ENCODE data around the gene GRIN2A. TPM values are rescaled to one million over a fixed set of nuclear protein-coding genes. Genes with fewer than 3 reads are reported as not detected.

The GRIN2A gene
- total RNA-seq, 1 donor from 2014 or later: not detected

GRCh38 chr16:9775998-9776397, 406.2 kb downstream of the GRIN2A start:
- DNase-seq (ENCODE audit: low read depth in 2 of 2): no peak

GRCh38 chr16:9773289-9773688, 408.9 kb downstream of the GRIN2A start:
- no peak for DNase-seq (ENCODE audit: low read depth in 2 of 2)

GRCh38 chr16:9772526-9773225, 409.6 kb downstream of the GRIN2A start:
- DNase-seq (ENCODE audit: low read depth in 2 of 2): no peak

GRCh38 chr16:9766891-9767290, 415.3 kb downstream of the GRIN2A start:
- no peak for DNase-seq (ENCODE audit: low read depth in 2 of 2)

- DNase-seq (ENCODE audit: low read depth in 2 of 2): no peak
These were observed 418.7 kb downstream of the GRIN2A start for GRCh38 chr16:9763505-9763904.

- DNase-seq (ENCODE audit: low read depth in 2 of 2): no peak
These were observed 420.4 kb downstream of the GRIN2A start for GRCh38 chr16:9761870-9762269.

GRCh38 chr16:9757687-9758086, 424.5 kb downstream of the GRIN2A start:
- no peak for DNase-seq (ENCODE audit: low read depth in 2 of 2)

GRCh38 chr16:9756434-9756833, 425.8 kb downstream of the GRIN2A start:
- no peak for DNase-seq (ENCODE audit: low read depth in 2 of 2)

- no peak for DNase-seq (ENCODE audit: low read depth in 2 of 2)
These were observed 427.1 kb downstream of the GRIN2A start for GRCh38 chr16:9755081-9755480.

- DNase-seq (ENCODE audit: low read depth in 2 of 2): no peak
These were observed 440.5 kb downstream of the GRIN2A start for GRCh38 chr16:9741776-9742175.

- no peak for DNase-seq (ENCODE audit: low read depth in 2 of 2)
These were observed 442.9 kb downstream of the GRIN2A start for GRCh38 chr16:9739301-9739700.

- DNase-seq (ENCODE audit: low read depth in 2 of 2): no peak
These were observed 443.5 kb downstream of the GRIN2A start for GRCh38 chr16:9738690-9739089.

GRCh38 chr16:9736547-9736946, 445.7 kb downstream of the GRIN2A start:
- no peak for DNase-seq (ENCODE audit: low read depth in 2 of 2)

- DNase-seq (ENCODE audit: low read depth in 2 of 2): no peak
These were observed 459.1 kb downstream of the GRIN2A start for GRCh38 chr16:9723136-9723535.

GRCh38 chr16:9713907-9714306, 468.3 kb downstream of the GRIN2A start:
- no peak for DNase-seq (ENCODE audit: low read depth in 2 of 2)

- no peak for DNase-seq (ENCODE audit: low read depth in 2 of 2)
These were observed 469.1 kb downstream of the GRIN2A start for GRCh38 chr16:9713156-9713555.

- DNase-seq (ENCODE audit: low read depth in 2 of 2): no peak
These were observed 473.1 kb downstream of the GRIN2A start for GRCh38 chr16:9708972-9709620.

GRCh38 chr16:9706217-9706836, 475.9 kb downstream of the GRIN2A start:
- no peak for DNase-seq (ENCODE audit: low read depth in 2 of 2)

GRCh38 chr16:9703731-9704130, 478.5 kb downstream of the GRIN2A start:
- no peak for DNase-seq (ENCODE audit: low read depth in 2 of 2)
